Astrocyte of the hippocampus (primary cell): ENCODE measurements around the gene TTYH2.

Experiments used
- DNase-seq: peaks from one replicate; pipeline ENCODE4 v3.0.0; 2011; ENCODE audit warnings: low read depth, low spot score

Gene TTYH2

GRCh38 chr17:74214484-74215341 is 1.3 kb downstream of the TTYH2 start:
- DNase-seq = no peak

- no peak for DNase-seq
These were observed 2.0 kb downstream of the TTYH2 start for GRCh38 chr17:74215342-74215727.

GRCh38 chr17:74216505-74216904 is 3.1 kb downstream of the TTYH2 start:
- no peak for DNase-seq

GRCh38 chr17:74217037-74217730 is 3.8 kb downstream of the TTYH2 start:
- DNase-seq = no peak

- DNase-seq = no peak
These were observed 4.5 kb downstream of the TTYH2 start for GRCh38 chr17:74217888-74218287.

GRCh38 chr17:74218436-74218835 is 5.1 kb downstream of the TTYH2 start:
- DNase-seq = no peak

- no peak for DNase-seq
These were observed 6.3 kb downstream of the TTYH2 start for GRCh38 chr17:74219576-74220133.

GRCh38 chr17:74220219-74220618 is 6.8 kb downstream of the TTYH2 start:
- no peak for DNase-seq

- DNase-seq = no peak
These were observed 7.8 kb downstream of the TTYH2 start for GRCh38 chr17:74220946-74221818.

GRCh38 chr17:74222399-74222798 is 9.0 kb downstream of the TTYH2 start:
- no peak for DNase-seq

GRCh38 chr17:74223901-74224300 is 10.5 kb downstream of the TTYH2 start:
- no peak for DNase-seq

GRCh38 chr17:74224959-74225725 is 11.8 kb downstream of the TTYH2 start:
- no peak for DNase-seq

- no peak for DNase-seq
These were observed 12.9 kb downstream of the TTYH2 start for GRCh38 chr17:74226252-74226651.

- DNase-seq = no peak
These were observed 14.1 kb downstream of the TTYH2 start for GRCh38 chr17:74227271-74228080.

- DNase-seq = no peak
These were observed 15.1 kb downstream of the TTYH2 start for GRCh38 chr17:74228306-74228978.

GRCh38 chr17:74230896-74231295 is 17.5 kb downstream of the TTYH2 start:
- no peak for DNase-seq

GRCh38 chr17:74231928-74232907 is 18.8 kb downstream of the TTYH2 start:
- no peak for DNase-seq

- DNase-seq = no peak
These were observed 20.6 kb downstream of the TTYH2 start for GRCh38 chr17:74233937-74234336.
